HCT116 (cell line): ENCODE results near the gene APOBEC3B.

Experiments used
- SIN3A ChIP-seq: IDR thresholded peaks from 2 replicates; pipeline ENCODE4 v1.6.1; 2012; ENCODE audit warnings: low read depth
- TF ChIP-seq, protein P1 (sequence below): IDR thresholded peaks from 2 replicates; pipeline ENCODE4 v1.6.1; 2011; ENCODE audit warnings: mild to moderate bottlenecking, low read length, moderate library complexity; ENCODE audit not compliant: insufficient replicate concordance; ENCODE audit errors: extremely low read depth
- TF ChIP-seq, protein P2 (sequence below), 3 experiments: fragments of 200-600 bp in 1 of 3; sonication (generic) in 1 of 3; IDR thresholded peaks in 2 of 3; conservative IDR thresholded peaks in 1 of 3; 2 replicates each; pipeline ENCODE4 v1.5.1; 2012 to 2017; ENCODE audit warnings: low read depth in 2 of 3, low read length in 2 of 3, antibody characterized with exemption in 1 of 3, borderline replicate concordance in 1 of 3, control low read depth in 1 of 3, mild to moderate bottlenecking in 1 of 3, mixed read lengths in 1 of 3, mixed run types in 1 of 3, moderate library complexity in 1 of 3; ENCODE audit not compliant: insufficient read depth in 1 of 3

DNA sequence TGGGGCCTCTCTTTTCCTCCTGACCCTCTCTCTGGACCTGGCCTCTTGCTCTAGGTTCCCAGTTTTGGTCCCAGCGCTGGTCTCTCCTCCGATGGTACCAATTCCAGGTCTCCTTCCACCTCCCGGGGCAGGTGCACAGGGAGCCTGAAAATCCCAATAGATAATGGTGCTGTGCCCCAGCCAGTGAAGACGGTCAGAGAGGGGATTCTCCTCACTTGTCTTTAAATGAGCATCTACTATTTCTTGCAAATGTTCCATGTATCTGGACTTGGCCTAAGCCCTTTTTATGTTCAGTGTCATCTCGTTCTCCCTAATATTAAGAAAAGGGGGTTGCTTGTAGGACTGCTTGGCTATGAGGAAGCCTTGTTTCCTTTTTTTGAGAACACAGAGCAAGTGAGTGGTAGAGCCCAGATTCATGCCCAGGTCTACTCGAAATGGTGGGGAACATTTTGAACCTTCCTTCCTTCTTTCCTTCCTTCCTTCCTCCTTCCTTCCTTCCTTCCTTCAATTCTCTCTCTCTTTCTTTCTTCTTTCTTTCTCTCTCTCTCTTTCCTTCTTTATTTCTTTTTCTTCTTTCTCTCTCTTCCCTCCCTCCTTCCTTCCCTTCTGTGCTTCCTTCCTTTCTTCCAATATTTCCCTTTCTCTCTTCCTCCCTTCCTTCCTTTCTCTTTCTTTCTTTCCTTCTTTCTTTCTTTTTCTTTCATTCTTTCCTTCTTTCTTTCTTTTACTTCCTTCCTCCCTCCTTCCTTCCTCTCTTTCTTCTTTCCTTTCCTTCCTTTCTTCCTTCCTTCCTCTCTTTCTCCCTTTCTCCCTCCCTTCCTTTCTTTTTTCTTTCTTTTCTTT is 24.1 kb upstream of the APOBEC3B start:
- TF ChIP-seq, protein P1, sequence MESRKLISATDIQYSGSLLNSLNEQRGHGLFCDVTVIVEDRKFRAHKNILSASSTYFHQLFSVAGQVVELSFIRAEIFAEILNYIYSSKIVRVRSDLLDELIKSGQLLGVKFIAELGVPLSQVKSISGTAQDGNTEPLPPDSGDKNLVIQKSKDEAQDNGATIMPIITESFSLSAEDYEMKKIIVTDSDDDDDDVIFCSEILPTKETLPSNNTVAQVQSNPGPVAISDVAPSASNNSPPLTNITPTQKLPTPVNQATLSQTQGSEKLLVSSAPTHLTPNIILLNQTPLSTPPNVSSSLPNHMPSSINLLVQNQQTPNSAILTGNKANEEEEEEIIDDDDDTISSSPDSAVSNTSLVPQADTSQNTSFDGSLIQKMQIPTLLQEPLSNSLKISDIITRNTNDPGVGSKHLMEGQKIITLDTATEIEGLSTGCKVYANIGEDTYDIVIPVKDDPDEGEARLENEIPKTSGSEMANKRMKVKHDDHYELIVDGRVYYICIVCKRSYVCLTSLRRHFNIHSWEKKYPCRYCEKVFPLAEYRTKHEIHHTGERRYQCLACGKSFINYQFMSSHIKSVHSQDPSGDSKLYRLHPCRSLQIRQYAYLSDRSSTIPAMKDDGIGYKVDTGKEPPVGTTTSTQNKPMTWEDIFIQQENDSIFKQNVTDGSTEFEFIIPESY = no peak
- no peak for TF ChIP-seq SIN3A
- TF ChIP-seq, protein P2, sequence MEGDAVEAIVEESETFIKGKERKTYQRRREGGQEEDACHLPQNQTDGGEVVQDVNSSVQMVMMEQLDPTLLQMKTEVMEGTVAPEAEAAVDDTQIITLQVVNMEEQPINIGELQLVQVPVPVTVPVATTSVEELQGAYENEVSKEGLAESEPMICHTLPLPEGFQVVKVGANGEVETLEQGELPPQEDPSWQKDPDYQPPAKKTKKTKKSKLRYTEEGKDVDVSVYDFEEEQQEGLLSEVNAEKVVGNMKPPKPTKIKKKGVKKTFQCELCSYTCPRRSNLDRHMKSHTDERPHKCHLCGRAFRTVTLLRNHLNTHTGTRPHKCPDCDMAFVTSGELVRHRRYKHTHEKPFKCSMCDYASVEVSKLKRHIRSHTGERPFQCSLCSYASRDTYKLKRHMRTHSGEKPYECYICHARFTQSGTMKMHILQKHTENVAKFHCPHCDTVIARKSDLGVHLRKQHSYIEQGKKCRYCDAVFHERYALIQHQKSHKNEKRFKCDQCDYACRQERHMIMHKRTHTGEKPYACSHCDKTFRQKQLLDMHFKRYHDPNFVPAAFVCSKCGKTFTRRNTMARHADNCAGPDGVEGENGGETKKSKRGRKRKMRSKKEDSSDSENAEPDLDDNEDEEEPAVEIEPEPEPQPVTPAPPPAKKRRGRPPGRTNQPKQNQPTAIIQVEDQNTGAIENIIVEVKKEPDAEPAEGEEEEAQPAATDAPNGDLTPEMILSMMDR (IDR thresholded peaks at IDR 0.05 in 2 of 3, conservative IDR thresholded peaks at IDR 0.05 in 1 of 3; ENCODE audit: borderline replicate concordance in 1 of 3, insufficient read depth in 1 of 3, low read depth in 2 of 3, low read length in 2 of 3) = no peak
